H9 (cell line): Measurements from ENCODE around the gene JARID2. TPM values are rescaled to one million over a fixed set of nuclear protein-coding genes. Genes with fewer than 3 reads are reported as not detected.

Source experiments
- DNase-seq: peaks from one replicate; pipeline ENCODE4 v3.0.0-alpha.2; 2017
- H2AFZ ChIP-seq: one replicate; pipeline ENCODE4 v1.6.1; 2013; ENCODE audit warnings: mild to moderate bottlenecking, low read length, control low read depth, moderate library complexity
- H2AK5ac ChIP-seq: 2 replicates; pipeline ENCODE4 v1.6.1; 2013; ENCODE audit warnings: low read length, control low read depth, mixed read lengths; ENCODE audit not compliant: insufficient read length
- H2BK120ac ChIP-seq: one replicate; pipeline ENCODE4 v1.6.1; 2013; ENCODE audit warnings: low read depth, mild to moderate bottlenecking, low read length, control low read depth, inconsistent platforms; ENCODE audit not compliant: poor library complexity, severe bottlenecking
- H2BK12ac ChIP-seq: 2 replicates; pipeline ENCODE4 v1.6.1; 2013; ENCODE audit warnings: low read length, control low read depth, mixed read lengths, low read depth; ENCODE audit not compliant: insufficient read length
- H2BK15ac ChIP-seq: 2 replicates; pipeline ENCODE4 v1.6.1; 2013; ENCODE audit warnings: low read depth, low read length, control low read depth
- H2BK20ac ChIP-seq: one replicate; pipeline ENCODE4 v1.6.1; 2013; ENCODE audit warnings: low read depth, mild to moderate bottlenecking, low read length, control low read depth, inconsistent platforms; ENCODE audit not compliant: poor library complexity, severe bottlenecking
- H2BK5ac ChIP-seq: 2 replicates; pipeline ENCODE4 v1.6.1; 2013; ENCODE audit warnings: low read length, control low read depth, mixed read lengths; ENCODE audit not compliant: insufficient read length
- H3K14ac ChIP-seq: 2 replicates; pipeline ENCODE4 v1.6.1; 2013; ENCODE audit warnings: low read length, control low read depth; ENCODE audit not compliant: insufficient read depth
- H3K18ac ChIP-seq: 2 replicates; pipeline ENCODE4 v1.6.1; 2013; ENCODE audit warnings: low read depth, mild to moderate bottlenecking, mixed read lengths, low read length, control low read depth; ENCODE audit not compliant: insufficient read length
- H3K23ac ChIP-seq: 2 replicates; pipeline ENCODE4 v1.6.1; 2013; ENCODE audit warnings: low read length, control low read depth, mixed read lengths, low read depth; ENCODE audit not compliant: insufficient read length
- H3K23me2 ChIP-seq: 2 replicates; pipeline ENCODE4 v1.6.1; 2013; ENCODE audit warnings: low read depth, mild to moderate bottlenecking, mixed read lengths, low read length, control low read depth; ENCODE audit not compliant: insufficient read length, poor library complexity, severe bottlenecking
- H3K27ac ChIP-seq: 2 replicates; pipeline ENCODE4 v1.5.1; 2013; ENCODE audit warnings: low read length, control low read depth, mixed read lengths, low read depth; ENCODE audit not compliant: insufficient read length
- H3K27me3 ChIP-seq: 2 replicates; pipeline ENCODE4 v1.6.1; 2013; ENCODE audit warnings: low read length, control low read depth, inconsistent platforms; ENCODE audit not compliant: insufficient read depth
- H3K4ac ChIP-seq: 2 replicates; pipeline ENCODE4 v1.6.1; 2013; ENCODE audit warnings: low read depth, mild to moderate bottlenecking, control low read depth, inconsistent platforms, low read length, moderate library complexity
- H3K4me1 ChIP-seq: 2 replicates; pipeline ENCODE4 v1.6.1; 2013; ENCODE audit warnings: low read length, control low read depth, inconsistent platforms; ENCODE audit not compliant: insufficient read depth
- H3K4me2 ChIP-seq: 2 replicates; pipeline ENCODE4 v1.6.1; 2013; ENCODE audit warnings: low read length, control low read depth, mixed read lengths; ENCODE audit not compliant: insufficient read length, insufficient read depth
- H3K56ac ChIP-seq: 2 replicates; pipeline ENCODE4 v1.6.1; 2013; ENCODE audit warnings: low read depth, mild to moderate bottlenecking, mixed read lengths, low read length, control low read depth; ENCODE audit not compliant: insufficient read length
- H3K79me1 ChIP-seq: 2 replicates; pipeline ENCODE4 v1.6.1; 2013; ENCODE audit warnings: low read depth, mild to moderate bottlenecking, moderate library complexity, low read length, control low read depth, inconsistent platforms; ENCODE audit not compliant: insufficient read depth, poor library complexity, severe bottlenecking
- H3K79me2 ChIP-seq: 2 replicates; pipeline ENCODE4 v1.6.1; 2013; ENCODE audit warnings: low read length, control low read depth, inconsistent platforms; ENCODE audit not compliant: insufficient read depth
- H3K9ac ChIP-seq: 2 replicates; pipeline ENCODE4 v1.6.1; 2013; ENCODE audit warnings: low read length, control low read depth, mixed read lengths; ENCODE audit not compliant: insufficient read length; ENCODE audit errors: extremely low read depth
- H3K9me3 ChIP-seq: one replicate; pipeline ENCODE4 v1.6.1; 2013; ENCODE audit warnings: low read depth, low read length, inconsistent platforms; ENCODE audit not compliant: control insufficient read depth
- H3T11ph ChIP-seq: one replicate; pipeline ENCODE4 v1.6.1; 2013; ENCODE audit warnings: mild to moderate bottlenecking, low read length, control low read depth, inconsistent platforms
- H4K20me1 ChIP-seq: one replicate; pipeline ENCODE4 v1.6.1; 2013; ENCODE audit not compliant: control insufficient read depth, insufficient read length, insufficient read depth
- H4K5ac ChIP-seq: 2 replicates; pipeline ENCODE4 v1.6.1; 2013; ENCODE audit warnings: low read depth, mild to moderate bottlenecking, mixed read lengths, low read length, control low read depth; ENCODE audit not compliant: insufficient read length
- H4K8ac ChIP-seq: replicated peaks from 2 replicates; pipeline ENCODE4 v1.6.1; 2013; ENCODE audit warnings: low read length, control low read depth, mixed read lengths, low read depth; ENCODE audit not compliant: insufficient read length
- H4K91ac ChIP-seq: 2 replicates; pipeline ENCODE4 v1.6.1; 2013; ENCODE audit warnings: low read depth, mild to moderate bottlenecking, moderate library complexity, mixed read lengths, low read length, control low read depth; ENCODE audit not compliant: insufficient read length
- H3K27ac Mint-ChIP-seq, 3 experiments: 2 replicates in 2 of 3; 3 replicates in 1 of 3; pipeline ENCODE4 v1.8.0; 2020 to 2021; ENCODE audit warnings: mixed read lengths in 3 of 3, mild to moderate bottlenecking in 1 of 3, moderate library complexity in 1 of 3
- H3K27me3 Mint-ChIP-seq: 2 replicates; pipeline ENCODE4 v1.8.0; 2021; ENCODE audit warnings: low read depth, mild to moderate bottlenecking, moderate library complexity, mixed read lengths
- H3K36me3 Mint-ChIP-seq, 3 experiments: 2 replicates in 2 of 3; 3 replicates in 1 of 3; pipeline ENCODE4 v1.8.0; 2020 to 2021; ENCODE audit warnings: low read depth in 3 of 3, mixed read lengths in 3 of 3; ENCODE audit not compliant: insufficient read depth in 1 of 3
- H3K4me1 Mint-ChIP-seq, 2 experiments: 2 replicates each; pipeline ENCODE4 v1.8.0; 2020; ENCODE audit warnings: mixed read lengths in 2 of 2
- H3K4me3 Mint-ChIP-seq, 2 experiments: 2 replicates in 1 of 2; 3 replicates in 1 of 2; pipeline ENCODE4 v1.8.0; 2020 to 2021; ENCODE audit warnings: mild to moderate bottlenecking in 2 of 2, mixed read lengths in 2 of 2, moderate library complexity in 1 of 2
- H3K9me3 Mint-ChIP-seq, 2 experiments: 2 replicates in 1 of 2; 3 replicates in 1 of 2; pipeline ENCODE4 v1.8.0; 2020; ENCODE audit warnings: mild to moderate bottlenecking in 2 of 2, mixed read lengths in 2 of 2, moderate library complexity in 1 of 2
- WGBS: extraction: QIAGEN DNeasy Blood & Tissue Kit; methylation state at CpG from one replicate; pipeline ENCODE4 v1.1.7; 2013; ENCODE audit warnings: missing lambda C conversion rate, low lambda C conversion rate, mixed read lengths; ENCODE audit not compliant: insufficient read length; ENCODE audit errors: extremely low coverage; 5-methylcytosine and 5-hydroxymethylcytosine counted together
- total RNA-seq: library from RNA; stranded (reverse); gene quantifications from 2 replicates; pipeline ENCODE4 v1.2.1, GENCODE V29; 2021
- TF ChIP-seq, protein P1 (sequence below): fragments of 200-600 bp; sonication (generic); conservative IDR thresholded peaks from 3 replicates; pipeline ENCODE4 v1.8.0; 2021; ENCODE audit warnings: antibody characterized with exemption, mild to moderate bottlenecking

The JARID2 gene
- total RNA-seq, 1 experiment from 2014 or later: 174 TPM

DNA sequence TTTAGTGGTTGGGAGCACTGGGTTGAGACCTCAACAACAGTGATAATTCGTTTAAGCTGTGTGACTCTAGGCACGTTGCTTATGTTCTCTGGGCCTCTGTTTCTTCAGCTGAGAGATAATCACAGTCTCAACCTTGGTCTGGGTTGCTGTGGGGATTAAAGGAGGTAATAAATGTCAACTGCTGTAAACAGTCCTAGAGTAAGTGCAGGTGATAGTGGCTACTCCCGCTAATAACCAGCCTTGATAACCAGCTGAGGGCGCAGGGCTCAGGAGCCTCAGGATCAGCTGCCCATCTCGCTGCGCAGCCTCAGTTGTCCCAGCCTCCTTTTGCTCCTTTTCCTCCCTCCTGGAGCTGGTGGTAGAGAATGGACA, 58.0 kb downstream of the JARID2 start:
- Histone ChIP-seq H3K27ac (no peak overlapping the region), H3K9me3 (no peaks in the 10 kb centered on the region), H3K27me3 (no peaks in the 10 kb centered on the region), H4K91ac (no peak overlapping the region), H3K56ac (no peak overlapping the region), H2BK12ac (no peak overlapping the region), H3K18ac (no peak overlapping the region), H3K4me1 (peaks cover 27% of the 10 kb centered on the region; the same call in 1 of the 2 replicates), H3T11ph (no peak overlapping the region), H3K4me2 (no peak overlapping the region), H2BK120ac (no peak overlapping the region), H3K79me2 (peaks cover 95% of the 10 kb centered on the region), H2BK15ac (no peak overlapping the region), H4K20me1 (peaks cover 2% of the 10 kb centered on the region), H3K23ac (no peak overlapping the region), H2AK5ac (no peak overlapping the region), H2AFZ (no peak overlapping the region), H2BK20ac (no peak overlapping the region), H2BK5ac (no peak overlapping the region), H4K8ac (no peak overlapping the region), H3K23me2 (no peaks in the 10 kb centered on the region), H3K4ac (no peak overlapping the region), H3K14ac (no peak overlapping the region; the same call in 1 of the 2 replicates), H4K5ac (no peak overlapping the region), H3K79me1 (no peaks in the 10 kb centered on the region), H3K9ac (no peak overlapping the region)
- TF ChIP-seq, protein P1, sequence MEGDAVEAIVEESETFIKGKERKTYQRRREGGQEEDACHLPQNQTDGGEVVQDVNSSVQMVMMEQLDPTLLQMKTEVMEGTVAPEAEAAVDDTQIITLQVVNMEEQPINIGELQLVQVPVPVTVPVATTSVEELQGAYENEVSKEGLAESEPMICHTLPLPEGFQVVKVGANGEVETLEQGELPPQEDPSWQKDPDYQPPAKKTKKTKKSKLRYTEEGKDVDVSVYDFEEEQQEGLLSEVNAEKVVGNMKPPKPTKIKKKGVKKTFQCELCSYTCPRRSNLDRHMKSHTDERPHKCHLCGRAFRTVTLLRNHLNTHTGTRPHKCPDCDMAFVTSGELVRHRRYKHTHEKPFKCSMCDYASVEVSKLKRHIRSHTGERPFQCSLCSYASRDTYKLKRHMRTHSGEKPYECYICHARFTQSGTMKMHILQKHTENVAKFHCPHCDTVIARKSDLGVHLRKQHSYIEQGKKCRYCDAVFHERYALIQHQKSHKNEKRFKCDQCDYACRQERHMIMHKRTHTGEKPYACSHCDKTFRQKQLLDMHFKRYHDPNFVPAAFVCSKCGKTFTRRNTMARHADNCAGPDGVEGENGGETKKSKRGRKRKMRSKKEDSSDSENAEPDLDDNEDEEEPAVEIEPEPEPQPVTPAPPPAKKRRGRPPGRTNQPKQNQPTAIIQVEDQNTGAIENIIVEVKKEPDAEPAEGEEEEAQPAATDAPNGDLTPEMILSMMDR: no peak
- H3K27ac Mint-ChIP-seq: no peak overlapping the region; a peak in 2 of 7 replicates
- no peak for DNase-seq
- no peaks in the 10 kb centered on the region for H3K27me3 Mint-ChIP-seq
- WGBS: no CpG with 5 or more reads among the region's 6 CpGs
- H3K4me3 Mint-ChIP-seq: no peak overlapping the region
- no peaks in the 10 kb centered on the region for H3K9me3 Mint-ChIP-seq
- peaks cover 76% of the 10 kb centered on the region in 2 experiments for H3K4me1 Mint-ChIP-seq
- H3K36me3 Mint-ChIP-seq: peaks cover 0 to 15% (median 8%) of the 10 kb centered on the region in 3 experiments; a peak in 3 of 7 replicates
